SU-DHL-6 (cell line): ENCODE data around the gene TAF9.
"Not testable (repeated sequence)": the region's sequence is repeated elsewhere in the genome, so short reads cannot be mapped to it uniquely, and the experiment has no call there.

ENCODE experiments used
- EZH2phosphoT487 ChIP-seq: fragments of 200-600 bp; sonication (generic), shearing (Covaris generic); conservative IDR thresholded peaks from 2 replicates; pipeline ENCODE4 v1.6.1; 2018; ENCODE audit warnings: mild to moderate bottlenecking, antibody characterized with exemption, low read length, moderate library complexity, mixed read lengths
- TF ChIP-seq, protein P1 (sequence below): fragments of 200-600 bp; sonication (generic); IDR thresholded peaks from one replicate; pipeline ENCODE4 v1.5.1; 2017; ENCODE audit warnings: antibody characterized with exemption, mild to moderate bottlenecking, low read length, moderate library complexity; ENCODE audit not compliant: insufficient read depth, poor library complexity, severe bottlenecking

GRCh38 chr5:69333668-69334315, 35.5 kb downstream of the TAF9 start:
- TF ChIP-seq, protein P1, sequence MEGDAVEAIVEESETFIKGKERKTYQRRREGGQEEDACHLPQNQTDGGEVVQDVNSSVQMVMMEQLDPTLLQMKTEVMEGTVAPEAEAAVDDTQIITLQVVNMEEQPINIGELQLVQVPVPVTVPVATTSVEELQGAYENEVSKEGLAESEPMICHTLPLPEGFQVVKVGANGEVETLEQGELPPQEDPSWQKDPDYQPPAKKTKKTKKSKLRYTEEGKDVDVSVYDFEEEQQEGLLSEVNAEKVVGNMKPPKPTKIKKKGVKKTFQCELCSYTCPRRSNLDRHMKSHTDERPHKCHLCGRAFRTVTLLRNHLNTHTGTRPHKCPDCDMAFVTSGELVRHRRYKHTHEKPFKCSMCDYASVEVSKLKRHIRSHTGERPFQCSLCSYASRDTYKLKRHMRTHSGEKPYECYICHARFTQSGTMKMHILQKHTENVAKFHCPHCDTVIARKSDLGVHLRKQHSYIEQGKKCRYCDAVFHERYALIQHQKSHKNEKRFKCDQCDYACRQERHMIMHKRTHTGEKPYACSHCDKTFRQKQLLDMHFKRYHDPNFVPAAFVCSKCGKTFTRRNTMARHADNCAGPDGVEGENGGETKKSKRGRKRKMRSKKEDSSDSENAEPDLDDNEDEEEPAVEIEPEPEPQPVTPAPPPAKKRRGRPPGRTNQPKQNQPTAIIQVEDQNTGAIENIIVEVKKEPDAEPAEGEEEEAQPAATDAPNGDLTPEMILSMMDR: not testable (repeated sequence)
- not testable (repeated sequence) for TF ChIP-seq EZH2phosphoT487
